Lower lobe of right lung (tissue), 2 donors: ENCODE data around the gene SEMA3B. TPM values are rescaled to one million over a fixed set of nuclear protein-coding genes. Genes with fewer than 3 reads are reported as not detected.

Experiments
- ATAC-seq, 2 donors: fragments of 200-7000 bp; cut with Tn5 transposase; one replicate each; pipeline ENCODE4 v1.9.1; 2020 to 2022; ENCODE audit warnings: mild to moderate bottlenecking in 2 of 2, moderate library complexity in 2 of 2
- DNase-seq: peaks from one replicate; pipeline ENCODE4 v3.0.0-alpha.2; 2020
- H3K27ac ChIP-seq: fragments of 200-600 bp; one replicate; pipeline ENCODE4 v1.8.0; 2022
- H3K27me3 ChIP-seq: fragments of 200-600 bp; one replicate; pipeline ENCODE4 v1.8.0; 2022; ENCODE audit warnings: low read depth
- H3K36me3 ChIP-seq: fragments of 200-600 bp; one replicate; pipeline ENCODE4 v1.8.0; 2022; ENCODE audit warnings: mild to moderate bottlenecking
- H3K4me1 ChIP-seq: fragments of 200-600 bp; one replicate; pipeline ENCODE4 v1.8.0; 2022
- H3K4me3 ChIP-seq: fragments of 200-600 bp; one replicate; pipeline ENCODE4 v1.8.0; 2022; ENCODE audit warnings: mild to moderate bottlenecking
- H3K9me3 ChIP-seq: fragments of 200-600 bp; one replicate; pipeline ENCODE4 v1.8.0; 2022
- CTCF ChIP-seq: fragments of 200-600 bp; IDR thresholded peaks from one replicate; pipeline ENCODE4 v1.8.0; 2022; ENCODE audit warnings: antibody characterized with exemption, mild to moderate bottlenecking
- intact Hi-C: fragments of 100-400 bp; cut with DNase I; formaldehyde crosslinking; loops from one replicate; pipeline ENCODE4 v1.11.0; 2022
- total RNA-seq: library from RNA; stranded (reverse); fragmentation: NEBNext Ultra II Directional; extraction: Animal tissue kit (Norgen Biotek cat#: 25700); gene quantifications from one replicate; pipeline ENCODE4 v1.2.1, GENCODE V29; 2021
- donor health status: DM: no; HTN: yes; CAD: no; lungs with severe emphysema.

SEMA3B gene
- total RNA-seq, 1 donor from 2014 or later = 77.6 TPM

GRCh38 chr3:50230104-50230793, 38.7 kb upstream of the SEMA3B start:
- intact Hi-C loops = no loop called here
- no peak for TF ChIP-seq CTCF
- Histone ChIP-seq H3K27ac (peak overlapping the region; percentile 58), H3K4me1 (peaks cover 40% of the 10 kb centered on the region), H3K9me3 (no peaks in the 10 kb centered on the region), H3K36me3 (no peaks in the 10 kb centered on the region), H3K27me3 (no peaks in the 10 kb centered on the region), H3K4me3 (peak overlapping the region; percentile 21)
- ATAC-seq = no peak
- DNase-seq = peak; percentile 55

- H3K4me1 ChIP-seq = peaks cover 42% of the 10 kb centered on the region
- TF ChIP-seq CTCF = no peak
- no peak for DNase-seq
Observed at GRCh38 chr3:50230794-50231125, 38.2 kb upstream of the SEMA3B start.

GRCh38 chr3:50231581-50231980, 37.4 kb upstream of the SEMA3B start:
- Histone ChIP-seq H3K27me3 (no peaks in the 10 kb centered on the region), H3K9me3 (no peaks in the 10 kb centered on the region), H3K27ac (no peak overlapping the region), H3K36me3 (no peaks in the 10 kb centered on the region), H3K4me3 (no peak overlapping the region), H3K4me1 (peaks cover 34% of the 10 kb centered on the region)
- TF ChIP-seq CTCF = no peak
- no peak for DNase-seq
- intact Hi-C loops = no loop called here
- no peak for ATAC-seq

More at GRCh38 chr3:50230794-50231125, 38.2 kb upstream of the SEMA3B start:
- Histone ChIP-seq H3K27me3 (no peaks in the 10 kb centered on the region), H3K9me3 (no peaks in the 10 kb centered on the region), H3K36me3 (no peaks in the 10 kb centered on the region), H3K27ac (peak overlapping the region; percentile 58), H3K4me3 (peak overlapping the region; percentile 21)
- intact Hi-C loops = no loop called here
- ATAC-seq = no peak

- intact Hi-C loops = no loop called here
Observed at GRCh38 chr3:50232303-50232702, 36.6 kb upstream of the SEMA3B start.

GRCh38 chr3:50233176-50233575, 35.8 kb upstream of the SEMA3B start:
- no peak overlapping the region for H3K27ac ChIP-seq

More at GRCh38 chr3:50232303-50232702, 36.6 kb upstream of the SEMA3B start:
- H3K36me3 ChIP-seq = no peaks in the 10 kb centered on the region
- H3K4me1 ChIP-seq = peaks cover 29% of the 10 kb centered on the region
- ATAC-seq (no peak), DNase-seq (no peak)
- no peaks in the 10 kb centered on the region for H3K9me3 ChIP-seq
- H3K27ac ChIP-seq = no peak overlapping the region
- no peak for TF ChIP-seq CTCF
- H3K4me3 ChIP-seq = no peak overlapping the region
- no peaks in the 10 kb centered on the region for H3K27me3 ChIP-seq

More at GRCh38 chr3:50233176-50233575, 35.8 kb upstream of the SEMA3B start:
- H3K9me3 ChIP-seq = no peaks in the 10 kb centered on the region
- DNase-seq (no peak), ATAC-seq (no peak)
- peaks cover 25% of the 10 kb centered on the region for H3K4me1 ChIP-seq
- intact Hi-C loops = no loop called here
- H3K36me3 ChIP-seq = no peaks in the 10 kb centered on the region
- H3K27me3 ChIP-seq = no peaks in the 10 kb centered on the region
- H3K4me3 ChIP-seq = no peak overlapping the region
- no peak for TF ChIP-seq CTCF
